Psoas muscle (tissue), 8 donors: ENCODE measurements around the gene SLC16A9. TPM values are rescaled to one million over a fixed set of nuclear protein-coding genes. Genes with fewer than 3 reads are reported as not detected.

Source experiments
- ATAC-seq, 4 donors: fragments of 200-7000 bp; cut with Tn5 transposase; one replicate each; pipeline ENCODE4 v1.9.1; 2020; ENCODE audit warnings: moderate library complexity in 3 of 4, mild to moderate bottlenecking in 2 of 4
- DNase-seq, 2 donors: peaks; one replicate each; pipeline ENCODE4 v3.0.0-alpha.2; 2020
- H3K27ac ChIP-seq: fragments of 200-600 bp; one replicate; pipeline ENCODE4 v1.8.0; 2022
- H3K27me3 ChIP-seq, 3 donors: fragments of 200-600 bp in 1 of 3; one replicate each; pipeline versions ENCODE4 v1.6.1 to v1.8.0; 2013 to 2022; ENCODE audit warnings: low read length in 2 of 3, mild to moderate bottlenecking in 2 of 3, moderate library complexity in 1 of 3; ENCODE audit not compliant: insufficient read depth in 3 of 3
- H3K36me3 ChIP-seq, 2 donors: fragments of 200-600 bp in 1 of 2; one replicate each; pipeline versions ENCODE4 v1.6.1 to v1.8.0; 2013 to 2022; ENCODE audit warnings: low read depth in 1 of 2, mild to moderate bottlenecking in 1 of 2, moderate library complexity in 1 of 2; ENCODE audit not compliant: insufficient read depth in 1 of 2
- H3K4me1 ChIP-seq: fragments of 200-600 bp; one replicate; pipeline ENCODE4 v1.8.0; 2022
- H3K4me3 ChIP-seq: fragments of 200-600 bp; one replicate; pipeline ENCODE4 v1.8.0; 2022; ENCODE audit warnings: mild to moderate bottlenecking
- H3K9me3 ChIP-seq: fragments of 200-600 bp; one replicate; pipeline ENCODE4 v1.8.0; 2022
- whole genome bisulfite sequencing, 3 donors: extraction: QIAGEN DNeasy Blood & Tissue Kit; methylation state at CpG; one replicate each; pipeline versions ENCODE4 v1.1.6 to v1.1.7; 2013; 5-methylcytosine and 5-hydroxymethylcytosine counted together
- intact Hi-C, 2 donors: fragments of 100-400 bp; cut with DNase I; formaldehyde crosslinking; loops; one replicate each; pipeline versions ENCODE4 v1.11.0 to v1.14.2; 2022
- polyA plus RNA-seq, 3 donors: library from polyadenylated mRNA; stranded (reverse); fragments of 200-250 nt; gene quantifications; one replicate each; pipeline ENCODE4 v1.2.3, GENCODE V29; 2013
- total RNA-seq, 4 donors: library from RNA; stranded (reverse); fragmentation: NEBNext Ultra II Directional in 2 of 4; extraction: Animal tissue kit (Norgen Biotek cat#: 25700) in 2 of 4; gene quantifications; one replicate each; pipeline versions ENCODE4 v1.2.1 to v1.2.4, GENCODE V29; 2021 to 2023
- TF ChIP-seq, protein P1 (sequence below): fragments of 200-600 bp; IDR thresholded peaks from one replicate; pipeline ENCODE4 v1.8.0; 2022; ENCODE audit warnings: antibody characterized with exemption
- donor health status: healthy with polysubstance abuse.
- donor health status: DM: no; HTN: no; CAD: no; lungs with moderate emphysema.
- donor health status: Bipolar disorder and iron deficiency.
- donor health status: healthy.
- donor health status: DM: yes; HTN: yes; CAD: no.
- donor health status: DM: no; HTN: no; CAD: no.
- donor health status: DM: no; HTN: no; CAD: no.
- donor health status: DM: yes; HTN: yes; CAD: no.

The SLC16A9 gene
- total and polyA plus RNA-seq, 7 donors, result 0.01 to 3.1 (median 0.84) TPM

DNA sequence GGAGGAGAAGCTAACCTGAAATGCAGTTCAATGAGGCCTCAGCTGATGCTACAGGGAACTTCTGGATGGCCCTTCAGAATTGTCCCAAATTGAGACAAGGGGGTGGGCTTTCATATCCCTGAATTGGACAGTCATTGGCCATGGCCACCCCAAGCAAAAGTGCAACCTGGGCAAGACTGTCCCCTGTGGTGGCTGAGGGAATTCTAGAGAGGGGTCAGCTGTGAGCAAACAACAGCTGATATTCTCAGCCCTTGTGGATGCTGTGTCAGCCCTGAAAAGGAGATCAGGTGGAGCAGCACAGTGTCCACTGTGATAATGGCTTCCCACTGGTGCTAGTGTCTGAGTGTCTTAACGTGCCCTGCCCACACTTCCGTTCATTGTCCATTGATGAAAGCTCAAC lies 76.6 kb downstream of the SLC16A9 start:
- DNase-seq, result no peak
- H3K27me3 ChIP-seq, result no peaks in the 10 kb centered on the region

DNA sequence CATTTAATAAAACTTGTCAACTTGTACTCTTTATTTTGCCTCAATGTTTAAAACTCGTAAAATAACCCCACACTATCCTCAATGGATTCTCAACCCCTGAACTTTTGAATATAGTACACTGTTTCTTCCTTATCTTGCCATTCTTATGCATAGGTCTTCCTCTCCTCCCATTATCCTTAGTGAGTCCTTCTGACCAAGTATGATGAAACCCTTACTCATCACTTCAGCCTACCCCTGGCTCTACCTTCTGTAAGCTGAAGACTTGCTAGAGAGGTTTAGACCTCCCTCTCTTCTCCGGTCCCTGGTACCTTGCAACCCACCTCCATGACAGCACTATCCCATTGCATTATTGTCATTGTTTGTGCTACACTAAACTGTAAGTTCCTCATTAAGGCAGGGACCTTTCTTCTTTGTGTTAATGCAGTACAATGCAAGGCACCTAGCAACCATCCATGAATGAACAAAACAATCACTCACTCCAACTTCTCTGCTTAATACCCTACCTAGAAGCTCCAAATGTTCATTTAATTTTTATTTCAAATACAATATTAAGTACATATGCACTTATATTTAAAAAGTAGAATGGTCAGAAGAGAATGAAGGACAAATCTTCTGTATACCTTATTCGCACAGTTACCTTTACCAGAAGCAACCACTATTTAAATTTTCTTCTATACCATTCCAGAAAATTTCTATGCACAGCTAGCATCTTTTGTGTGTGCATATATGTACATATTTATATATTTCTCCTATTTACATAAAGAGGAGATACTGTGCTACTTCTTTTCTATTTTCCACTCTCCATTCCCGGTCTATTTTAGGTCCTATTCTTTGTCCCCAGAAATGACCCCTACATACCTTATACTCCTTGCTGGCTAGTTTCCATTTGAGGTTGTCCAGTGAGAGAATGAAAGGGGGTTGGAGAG lies 77.5 kb downstream of the SLC16A9 start:
- no peak for ATAC-seq
- Histone ChIP-seq H3K27ac (no peak overlapping the region), H3K36me3 (no peaks in the 10 kb centered on the region), H3K4me1 (peaks cover 10% of the 10 kb centered on the region), H3K4me3 (no peak overlapping the region), H3K27me3 (no peaks in the 10 kb centered on the region), H3K9me3 (no peaks in the 10 kb centered on the region)
- intact Hi-C loops, result no loop called here
- no peak for DNase-seq
- WGBS, 3 donors, result 93 to 97% (median 96%) methylated on average over 4 of the region's 4 CpGs
- TF ChIP-seq, protein P1, sequence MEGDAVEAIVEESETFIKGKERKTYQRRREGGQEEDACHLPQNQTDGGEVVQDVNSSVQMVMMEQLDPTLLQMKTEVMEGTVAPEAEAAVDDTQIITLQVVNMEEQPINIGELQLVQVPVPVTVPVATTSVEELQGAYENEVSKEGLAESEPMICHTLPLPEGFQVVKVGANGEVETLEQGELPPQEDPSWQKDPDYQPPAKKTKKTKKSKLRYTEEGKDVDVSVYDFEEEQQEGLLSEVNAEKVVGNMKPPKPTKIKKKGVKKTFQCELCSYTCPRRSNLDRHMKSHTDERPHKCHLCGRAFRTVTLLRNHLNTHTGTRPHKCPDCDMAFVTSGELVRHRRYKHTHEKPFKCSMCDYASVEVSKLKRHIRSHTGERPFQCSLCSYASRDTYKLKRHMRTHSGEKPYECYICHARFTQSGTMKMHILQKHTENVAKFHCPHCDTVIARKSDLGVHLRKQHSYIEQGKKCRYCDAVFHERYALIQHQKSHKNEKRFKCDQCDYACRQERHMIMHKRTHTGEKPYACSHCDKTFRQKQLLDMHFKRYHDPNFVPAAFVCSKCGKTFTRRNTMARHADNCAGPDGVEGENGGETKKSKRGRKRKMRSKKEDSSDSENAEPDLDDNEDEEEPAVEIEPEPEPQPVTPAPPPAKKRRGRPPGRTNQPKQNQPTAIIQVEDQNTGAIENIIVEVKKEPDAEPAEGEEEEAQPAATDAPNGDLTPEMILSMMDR, result no peak

More for the DNA sequence above, 76.6 kb downstream of the SLC16A9 start:
- Histone ChIP-seq H3K27ac (no peak overlapping the region), H3K36me3 (no peaks in the 10 kb centered on the region), H3K4me3 (no peak overlapping the region), H3K4me1 (peaks cover 10% of the 10 kb centered on the region), H3K9me3 (no peaks in the 10 kb centered on the region)
- ATAC-seq, result peak in 1 of 4 donors; percentile 30
- 78 to 91% (median 80%) methylated on average over 2 of the region's 2 CpGs for WGBS, 3 donors
- TF ChIP-seq, protein P1, result no peak
- intact Hi-C loops, result no loop called here

DNA sequence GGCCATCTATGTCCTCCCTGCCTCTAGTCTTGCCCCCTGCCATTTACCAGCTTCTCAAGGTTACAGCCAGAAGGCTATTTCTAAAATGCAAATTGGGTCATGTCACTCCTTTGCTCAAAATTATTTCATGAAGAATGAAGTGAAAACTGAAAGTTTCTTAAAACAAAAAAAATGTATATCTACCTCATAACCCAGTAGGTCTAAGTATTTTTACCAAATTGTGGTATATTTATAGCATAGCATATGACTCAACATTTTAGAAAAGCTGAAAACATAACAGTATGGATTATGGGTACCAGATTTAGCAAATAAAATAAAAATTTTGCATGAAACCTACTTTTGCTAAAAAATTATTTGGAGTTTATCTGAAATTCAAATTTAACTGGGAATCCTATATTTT lies 78.4 kb downstream of the SLC16A9 start:
- no peak overlapping the region for H3K4me3 ChIP-seq
- H3K4me1 ChIP-seq, result peaks cover 10% of the 10 kb centered on the region
- no peaks in the 10 kb centered on the region for H3K27me3 ChIP-seq
- intact Hi-C loops, result no loop called here
- no peaks in the 10 kb centered on the region for H3K9me3 ChIP-seq
- ATAC-seq (no peak), DNase-seq (no peak)
- H3K36me3 ChIP-seq, result no peaks in the 10 kb centered on the region
- no peak overlapping the region for H3K27ac ChIP-seq
- TF ChIP-seq, protein P1, result no peak

DNA sequence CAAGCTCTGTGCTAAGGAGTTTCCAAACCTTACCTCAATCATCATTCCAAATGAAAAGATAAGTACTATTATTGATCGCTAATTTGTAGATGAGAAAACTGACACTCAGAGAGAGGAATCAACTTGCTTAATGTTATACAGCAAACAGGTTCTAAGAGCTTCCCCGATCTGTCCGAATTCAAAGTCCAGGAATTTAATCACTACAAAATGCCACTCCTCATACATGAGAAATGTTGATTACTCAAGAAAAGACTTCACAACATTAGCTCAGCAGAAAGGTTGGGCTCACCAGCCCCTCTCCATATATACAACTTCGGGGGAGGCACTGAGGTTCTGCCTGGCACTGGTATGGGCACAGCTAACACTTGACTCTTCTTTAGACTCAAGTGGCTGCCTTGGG lies 80.7 kb downstream of the SLC16A9 start:
- TF ChIP-seq, protein P1, result no peak
- Histone ChIP-seq H3K4me1 (peaks cover under 1% of the 10 kb centered on the region), H3K9me3 (no peaks in the 10 kb centered on the region), H3K36me3 (no peaks in the 10 kb centered on the region), H3K27ac (no peak overlapping the region), H3K4me3 (no peak overlapping the region), H3K27me3 (no peaks in the 10 kb centered on the region)
- intact Hi-C loops, result loop anchor here (2.0 to 5.0 kb wide), 4 partner anchors 180 to 403 kb away; partner anchors contain the start of gene CCDC6 (in 1 of the 2)
- DNase-seq, result no peak
- no peak for ATAC-seq
- WGBS, 3 donors, result 90 to 94% (median 91%) methylated on average over 4 of the region's 4 CpGs
